ENCODE data around the gene OPN3.

GRCh38 chr1:241688940-241689368, 48.8 kb upstream of the OPN3 start:
- no peak for TF ChIP-seq NFE2L2 (IDR thresholded peaks at IDR 0.05; ENCODE audit: low read depth, low read length)
- no peak for TF ChIP-seq POLR2A (IDR thresholded peaks at IDR 0.05; ENCODE audit: low read depth, low read length)
- no peak for TF ChIP-seq CTCF (conservative IDR thresholded peaks at IDR 0.05; ENCODE audit: low read depth, low read length)
- TF ChIP-seq CEBPB (IDR thresholded peaks at IDR 0.05; ENCODE audit: low read depth, low read length) = no peak
- TF ChIP-seq, protein P1, sequence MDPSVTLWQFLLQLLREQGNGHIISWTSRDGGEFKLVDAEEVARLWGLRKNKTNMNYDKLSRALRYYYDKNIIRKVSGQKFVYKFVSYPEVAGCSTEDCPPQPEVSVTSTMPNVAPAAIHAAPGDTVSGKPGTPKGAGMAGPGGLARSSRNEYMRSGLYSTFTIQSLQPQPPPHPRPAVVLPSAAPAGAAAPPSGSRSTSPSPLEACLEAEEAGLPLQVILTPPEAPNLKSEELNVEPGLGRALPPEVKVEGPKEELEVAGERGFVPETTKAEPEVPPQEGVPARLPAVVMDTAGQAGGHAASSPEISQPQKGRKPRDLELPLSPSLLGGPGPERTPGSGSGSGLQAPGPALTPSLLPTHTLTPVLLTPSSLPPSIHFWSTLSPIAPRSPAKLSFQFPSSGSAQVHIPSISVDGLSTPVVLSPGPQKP (IDR thresholded peaks at IDR 0.05; ENCODE audit: borderline replicate concordance, low read depth, low read length) = no peak
- no peak for TF ChIP-seq BHLHE40 (IDR thresholded peaks at IDR 0.05; ENCODE audit: low read depth, low read length)
- no peak for TF ChIP-seq SMC3 (IDR thresholded peaks at IDR 0.05; ENCODE audit: low read depth, low read length)

Measured in IMR-90 (cell line).